CMK (cell line): Measurements from ENCODE around the gene ME1.

ENCODE experiments used
- DNase-seq: peaks from one replicate; pipeline ENCODE4 v3.0.0-alpha.2; 2010; ENCODE audit warnings: low read depth

ME1 gene

GRCh38 chr6:83190626-83191025, 240.2 kb downstream of the ME1 start:
- no peak for DNase-seq

- no peak for DNase-seq
These were observed 242.3 kb downstream of the ME1 start for GRCh38 chr6:83188501-83188900.

GRCh38 chr6:83185096-83185495, 245.8 kb downstream of the ME1 start:
- DNase-seq: no peak

GRCh38 chr6:83183082-83183828, 247.6 kb downstream of the ME1 start:
- no peak for DNase-seq

- no peak for DNase-seq
These were observed 248.7 kb downstream of the ME1 start for GRCh38 chr6:83182114-83182513.

- no peak for DNase-seq
These were observed 250.4 kb downstream of the ME1 start for GRCh38 chr6:83180426-83180950.

- DNase-seq: no peak
These were observed 254.6 kb downstream of the ME1 start for GRCh38 chr6:83176246-83176645.

GRCh38 chr6:83169511-83169910, 261.3 kb downstream of the ME1 start:
- no peak for DNase-seq

- DNase-seq: no peak
These were observed 261.7 kb downstream of the ME1 start for GRCh38 chr6:83169106-83169505.

GRCh38 chr6:83168556-83168955, 262.3 kb downstream of the ME1 start:
- no peak for DNase-seq

- no peak for DNase-seq
These were observed 263.0 kb downstream of the ME1 start for GRCh38 chr6:83167726-83168278.
